Posterior cingulate gyrus (tissue), 11 donors: ENCODE results near the gene NPAS3.
A peak's percentile ranks its signal among the peaks of the same experiment; 100 is the strongest.

Experiments used
- DNase-seq, 10 donors: peaks; one replicate each; pipeline versions ENCODE4 v3.0.0 to v3.0.0-alpha.2; 2020 to 2021; ENCODE audit warnings: mixed read lengths in 3 of 10
- intact Hi-C: fragments of 100-400 bp; cut with DNase I; formaldehyde crosslinking; loops from one replicate; pipeline ENCODE4 v1.15.1; 2023

The NPAS3 gene

GRCh38 chr14:32993921-32994320, 55.2 kb downstream of the NPAS3 start:
- intact Hi-C loops, result no loop called here
- DNase-seq, result no peak

DNA sequence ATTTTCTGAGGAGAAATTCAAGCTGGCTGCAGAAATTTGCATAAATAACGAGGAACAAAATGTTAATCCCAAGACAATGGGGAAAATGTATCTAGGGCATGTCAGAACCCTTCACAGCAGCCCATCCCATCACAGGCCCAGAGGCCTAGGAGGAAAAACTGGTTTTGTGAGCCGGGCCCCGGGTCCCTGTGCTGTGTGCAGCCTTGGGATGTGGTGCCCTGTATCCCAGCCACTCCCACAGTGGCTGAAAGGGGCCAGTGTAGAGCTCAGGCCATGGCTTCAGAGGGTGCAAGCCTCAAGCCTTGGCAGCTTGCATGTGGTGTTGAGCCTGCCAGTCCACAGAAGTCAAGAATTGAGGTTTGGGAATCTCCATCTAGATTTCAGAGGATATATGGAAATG, 57.7 kb downstream of the NPAS3 start:
- no peak for DNase-seq
- intact Hi-C loops, result no loop called here

- intact Hi-C loops, result loop anchor here (1.0 kb wide), 1 partner anchor 60 kb away; the partner anchor contains the start of gene NPAS3
Measured at GRCh38 chr14:32998433-32998832, 59.8 kb downstream of the NPAS3 start.

DNA sequence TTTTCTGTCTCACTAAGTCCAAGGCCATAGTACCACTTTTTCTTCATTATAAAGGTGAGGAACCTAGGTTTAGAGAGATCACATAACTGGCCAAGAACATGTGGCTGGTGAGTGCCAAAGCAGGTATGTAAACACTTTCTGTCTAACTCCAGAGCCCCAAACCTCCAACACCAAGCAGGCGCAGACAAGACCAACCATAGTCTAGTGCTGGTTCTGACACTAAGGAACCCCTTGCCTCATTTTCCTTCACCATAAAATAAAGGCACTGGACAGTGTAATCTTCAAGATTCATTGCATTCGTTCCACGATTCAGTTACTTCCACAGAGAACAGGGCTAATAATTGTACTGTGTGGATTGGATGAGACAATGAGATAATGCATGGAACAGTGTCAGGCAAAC, 71.0 kb downstream of the NPAS3 start:
- no peak for DNase-seq
- intact Hi-C loops, result no loop called here

More at GRCh38 chr14:32998433-32998832, 59.8 kb downstream of the NPAS3 start:
- no peak for DNase-seq

DNA sequence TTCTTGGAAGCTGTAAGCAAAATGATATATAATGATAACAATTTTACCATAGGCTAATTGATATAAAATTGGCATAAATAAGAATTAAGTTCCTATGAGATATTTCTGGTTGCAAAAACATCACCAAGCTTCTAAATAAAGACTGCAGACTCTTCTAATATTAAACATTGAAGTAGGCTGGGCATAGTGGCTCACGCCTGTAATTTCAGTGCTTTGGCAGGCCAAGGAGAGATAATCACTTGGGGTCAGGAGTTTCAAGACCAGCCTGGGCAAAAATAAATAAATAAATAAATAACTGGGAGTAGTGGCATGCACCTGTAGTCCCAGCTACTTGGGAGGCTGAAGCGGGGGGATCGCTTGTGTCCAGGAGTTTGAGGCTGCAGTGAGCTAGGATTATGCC, 71.8 kb downstream of the NPAS3 start:
- intact Hi-C loops, result no loop called here
- DNase-seq, result peak in 1 of 10 donors; percentile 26

DNA sequence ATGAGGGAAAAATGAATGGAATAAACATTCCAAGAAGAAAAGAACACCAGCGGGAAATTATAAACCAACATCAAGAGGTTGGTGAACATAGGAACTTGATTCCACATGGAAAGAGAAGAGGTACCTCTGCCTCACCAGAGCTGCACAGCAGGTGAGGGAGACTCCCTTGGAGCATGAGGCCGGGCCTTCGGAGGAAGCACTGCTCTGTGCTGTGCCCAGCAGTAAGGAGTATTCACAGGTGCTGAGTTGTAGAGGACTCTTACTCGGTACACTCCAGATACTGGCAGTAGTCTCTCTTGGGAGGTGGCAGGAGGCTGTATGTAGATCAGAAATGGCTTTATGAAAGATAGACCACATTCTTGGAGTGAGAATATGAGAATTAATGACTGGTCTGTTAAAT, 76.0 kb downstream of the NPAS3 start:
- intact Hi-C loops, result no loop called here
- no peak for DNase-seq

GRCh38 chr14:33016613-33017012, 77.9 kb downstream of the NPAS3 start:
- no peak for DNase-seq
- intact Hi-C loops, result no loop called here

DNA sequence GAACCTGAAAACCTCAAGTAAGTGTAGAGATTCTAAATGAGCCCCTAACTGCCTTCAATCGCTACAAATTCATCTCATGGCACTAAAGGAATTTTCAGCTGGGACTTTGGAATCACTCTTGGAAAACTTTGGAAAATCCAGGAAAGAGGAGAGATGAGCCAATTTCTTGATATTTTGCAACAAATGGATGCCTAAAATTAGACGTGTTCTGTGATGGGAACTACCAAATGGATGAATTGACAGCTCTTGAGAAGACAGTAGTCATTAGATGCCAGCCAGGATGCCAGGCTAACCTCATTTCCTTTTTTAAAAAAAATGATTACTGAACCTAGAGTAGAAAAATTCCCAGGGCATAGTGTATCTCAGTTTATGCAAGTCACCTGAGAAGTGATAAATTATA, 78.3 kb downstream of the NPAS3 start:
- no peak for DNase-seq
- intact Hi-C loops, result no loop called here

GRCh38 chr14:33019346-33019745, 80.7 kb downstream of the NPAS3 start:
- intact Hi-C loops, result no loop called here
- no peak for DNase-seq

DNA sequence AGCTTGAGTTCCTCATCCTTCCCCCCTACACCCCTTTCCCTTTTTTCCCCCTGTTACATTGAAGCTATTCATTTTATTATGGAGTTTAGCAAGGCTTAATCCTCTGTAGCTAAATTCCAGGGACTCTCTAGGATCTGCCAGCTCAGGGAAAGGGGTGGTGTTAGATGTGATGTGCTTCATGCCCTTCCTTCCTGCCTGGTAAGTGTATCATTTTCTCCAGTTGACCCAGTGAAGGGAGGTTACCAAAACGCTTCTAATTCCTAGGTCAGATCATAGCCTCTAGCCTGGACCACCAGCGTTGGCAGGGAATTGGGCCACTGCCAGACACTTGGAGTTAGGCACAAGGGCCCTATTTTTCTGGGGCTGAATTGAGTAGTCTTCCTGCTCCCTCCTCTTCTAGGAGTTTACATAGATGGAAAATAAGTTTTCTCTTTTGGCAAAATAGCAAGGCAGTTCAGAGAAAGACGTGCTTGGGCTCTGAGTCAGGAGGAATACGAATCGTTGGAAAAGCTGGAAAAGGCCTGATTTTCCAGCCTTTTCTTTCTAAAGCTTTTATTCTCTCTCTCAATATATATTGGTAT, 88.3 kb downstream of the NPAS3 start:
- intact Hi-C loops, result no loop called here
- peak in 8 of 10 donors; percentile 27 to 87 (median 42) for DNase-seq

GRCh38 chr14:33029511-33029910, 90.8 kb downstream of the NPAS3 start:
- DNase-seq, result no peak
- intact Hi-C loops, result no loop called here

- intact Hi-C loops, result no loop called here
- no peak for DNase-seq
Measured at GRCh38 chr14:33030386-33030785, 91.7 kb downstream of the NPAS3 start.

DNA sequence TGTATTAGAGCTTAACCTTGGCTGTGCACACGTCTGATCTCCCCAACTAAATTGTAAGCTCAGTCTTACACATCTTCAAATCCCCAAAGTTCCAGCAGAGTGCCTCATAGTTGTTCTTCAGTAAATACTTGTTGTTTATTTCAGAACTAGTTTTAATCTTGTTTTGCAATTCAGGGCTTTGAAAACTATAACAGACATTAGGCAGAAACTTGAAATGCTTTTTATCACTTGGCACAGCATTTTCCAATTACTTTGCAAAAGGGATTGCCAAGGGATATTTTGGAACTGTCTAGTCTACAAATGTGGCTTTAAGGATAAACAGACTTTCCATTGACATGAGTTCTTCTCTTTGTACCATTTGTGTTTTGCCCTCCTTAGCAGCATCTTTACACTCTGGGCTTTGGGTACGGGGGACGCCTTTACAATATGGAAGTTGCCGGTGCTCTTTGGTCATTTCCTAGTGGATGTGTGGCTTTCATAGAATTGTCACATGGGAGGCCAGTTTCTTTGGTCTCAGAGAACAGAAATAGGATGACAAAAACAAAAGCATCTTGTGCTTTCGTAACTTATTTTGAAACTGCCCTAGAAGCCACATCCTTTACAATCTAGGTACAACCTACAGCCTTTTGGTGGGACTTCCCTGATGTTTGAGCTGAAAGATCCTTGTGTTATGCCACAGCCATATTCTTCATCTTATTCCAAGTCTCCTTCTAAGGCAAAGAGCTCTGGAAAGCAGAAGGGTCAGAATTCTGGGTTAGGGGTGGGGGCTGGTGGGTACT, 96.9 kb downstream of the NPAS3 start:
- intact Hi-C loops, result no loop called here
- no peak for DNase-seq

DNA sequence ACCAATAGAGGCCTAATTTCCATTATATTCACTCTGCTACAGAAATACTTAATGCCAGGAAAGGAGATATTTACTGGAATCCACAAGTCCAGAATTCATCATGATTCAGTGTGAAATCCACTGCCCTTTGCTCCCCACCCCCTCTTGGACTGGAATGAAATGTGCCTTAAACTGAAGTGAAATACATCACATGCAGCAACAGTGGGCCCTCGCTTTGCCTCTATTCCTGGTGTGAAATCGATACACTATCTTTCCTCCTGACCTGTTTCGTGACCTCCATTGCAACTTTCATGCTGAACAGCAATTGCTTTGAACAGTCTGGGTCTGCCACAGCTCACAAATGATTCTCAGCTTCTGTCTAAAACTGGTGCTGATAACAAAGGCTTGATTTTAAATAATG, 100.6 kb downstream of the NPAS3 start:
- intact Hi-C loops, result no loop called here
- DNase-seq, result no peak

GRCh38 chr14:33040372-33041140, 101.9 kb downstream of the NPAS3 start:
- intact Hi-C loops, result no loop called here
- DNase-seq, result no peak

DNA sequence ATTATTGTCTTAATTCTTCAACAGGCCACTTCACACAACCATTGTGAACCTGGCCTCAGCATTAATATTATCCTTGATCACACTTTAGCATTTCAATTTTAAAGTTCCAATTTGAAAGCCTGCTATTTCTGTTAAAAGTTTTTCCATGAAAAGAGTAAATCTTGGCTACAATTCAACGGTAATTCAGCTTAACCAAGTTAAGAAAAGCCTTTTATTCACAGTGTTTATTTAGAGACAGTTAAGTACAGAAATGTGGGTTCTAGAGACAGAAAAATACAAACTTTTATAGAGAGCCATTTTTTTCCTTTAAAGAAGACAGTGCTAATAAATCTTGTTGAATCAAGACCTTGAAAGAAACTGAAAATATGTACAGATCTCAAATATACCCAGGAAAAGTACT, 103.9 kb downstream of the NPAS3 start:
- DNase-seq, result no peak

DNA sequence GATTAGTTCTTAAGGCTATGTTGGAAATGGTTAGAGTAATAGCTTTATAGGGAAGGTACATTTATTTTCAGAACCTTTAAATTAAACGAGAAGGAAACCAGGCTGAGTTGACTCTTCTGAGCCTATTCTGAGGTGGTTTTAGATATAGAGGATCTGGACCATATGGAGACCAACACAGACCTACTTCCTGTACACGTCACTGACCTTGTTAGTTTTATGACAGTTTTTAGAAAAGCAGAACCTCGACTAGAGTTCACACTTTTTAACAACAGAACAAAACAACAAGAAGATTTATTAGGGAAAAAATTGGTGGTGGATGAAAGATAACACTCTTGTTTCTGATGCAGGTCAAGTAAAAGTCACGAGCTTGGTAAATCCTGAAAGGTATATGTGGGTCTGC, 107.1 kb downstream of the NPAS3 start:
- DNase-seq, result no peak
- intact Hi-C loops, result no loop called here

More for the DNA sequence above, 103.9 kb downstream of the NPAS3 start:
- intact Hi-C loops, result no loop called here

- no peak for DNase-seq
- intact Hi-C loops, result no loop called here
Measured at GRCh38 chr14:33052943-33053342, 114.3 kb downstream of the NPAS3 start.

DNA sequence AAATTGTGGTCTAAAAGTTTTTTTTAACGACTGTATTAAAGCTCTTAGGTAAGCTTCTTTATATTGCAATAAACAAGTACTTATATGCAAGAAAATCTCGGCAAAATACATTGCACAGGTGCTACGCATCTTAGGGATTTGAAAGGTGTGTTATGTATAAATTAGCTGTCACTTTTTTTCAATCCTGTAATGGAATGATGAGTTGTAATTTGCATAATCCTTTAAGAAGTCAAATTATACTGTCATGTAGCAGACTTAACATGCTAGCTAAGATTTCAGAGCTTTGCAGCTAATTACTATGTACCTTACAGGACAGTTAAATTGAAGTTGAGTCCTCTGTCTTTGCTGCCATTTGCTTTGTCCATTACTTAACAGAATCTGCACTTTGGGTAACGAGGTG, 117.5 kb downstream of the NPAS3 start:
- no peak for DNase-seq
- intact Hi-C loops, result no loop called here

DNA sequence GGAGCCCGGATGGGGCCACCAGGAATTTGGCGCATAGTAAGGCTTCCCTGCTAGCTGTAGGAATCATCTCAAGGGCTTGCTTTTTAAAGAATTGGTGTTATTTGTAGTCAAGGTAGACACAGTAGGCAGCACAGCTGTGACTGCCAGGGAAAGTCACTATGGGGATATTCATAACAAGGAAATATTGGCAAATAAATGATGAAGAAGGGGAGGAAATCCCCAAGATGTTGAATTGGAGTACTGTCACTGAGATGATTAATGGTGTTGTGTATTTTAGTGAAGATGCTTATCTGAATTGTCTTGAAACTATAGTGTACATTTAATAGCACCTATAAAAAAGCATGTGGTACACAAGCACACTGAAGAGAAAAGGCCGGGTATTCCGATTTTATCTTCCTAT, 118.9 kb downstream of the NPAS3 start:
- DNase-seq, result no peak

GRCh38 chr14:33061667-33062325, 123.1 kb downstream of the NPAS3 start:
- no peak for DNase-seq

More for the DNA sequence above, 118.9 kb downstream of the NPAS3 start:
- intact Hi-C loops, result no loop called here

More at GRCh38 chr14:33061667-33062325, 123.1 kb downstream of the NPAS3 start:
- intact Hi-C loops, result no loop called here
